Measurements from ENCODE around the gene ASCC3.

ASCC3 gene

GRCh38 chr6:100880853-100881706 lies at the start of gene ASCC3:
TSS of gene ASCC3 (minus strand) at chr6:100881329. CDS start at chr6:100867997, 13,332 bp downstream.
- TF ChIP-seq ZNF274 (IDR thresholded peaks at IDR 0.05; ENCODE audit: low read depth, low read length), result no peak

GRCh38 chr6:100925749-100926148 lies 44.6 kb upstream of the ASCC3 start:
- H3K4me3 ChIP-seq (ENCODE audit: low read length), result no peak overlapping the region
- no peak for TF ChIP-seq ZNF274 (IDR thresholded peaks at IDR 0.05; ENCODE audit: low read depth, low read length)

More at GRCh38 chr6:100880853-100881706, at the start of gene ASCC3:
- peak within 1 kb of the TSS; percentile 67 for H3K4me3 ChIP-seq (ENCODE audit: low read length)

GRCh38 chr6:100924534-100925227 lies 43.6 kb upstream of the ASCC3 start:
- TF ChIP-seq ZNF274 (IDR thresholded peaks at IDR 0.05; ENCODE audit: low read depth, low read length), result no peak
- H3K4me3 ChIP-seq (ENCODE audit: low read length), result no peak overlapping the region

GRCh38 chr6:100923481-100924165 lies 42.5 kb upstream of the ASCC3 start:
- TF ChIP-seq ZNF274 (IDR thresholded peaks at IDR 0.05; ENCODE audit: low read depth, low read length), result no peak
- no peak overlapping the region for H3K4me3 ChIP-seq (ENCODE audit: low read length)

- no peak for TF ChIP-seq ZNF274 (IDR thresholded peaks at IDR 0.05; ENCODE audit: low read depth, low read length)
- no peak overlapping the region for H3K4me3 ChIP-seq (ENCODE audit: low read length)
Observed at GRCh38 chr6:100920028-100920605, 39.0 kb upstream of the ASCC3 start.

- H3K4me3 ChIP-seq (ENCODE audit: low read length), result no peak overlapping the region
- TF ChIP-seq ZNF274 (IDR thresholded peaks at IDR 0.05; ENCODE audit: low read depth, low read length), result no peak
Observed at GRCh38 chr6:100918152-100918551, 37.0 kb upstream of the ASCC3 start.

- no peak for TF ChIP-seq ZNF274 (IDR thresholded peaks at IDR 0.05; ENCODE audit: low read depth, low read length)
- H3K4me3 ChIP-seq (ENCODE audit: low read length), result no peak overlapping the region
Observed at GRCh38 chr6:100915876-100916275, 34.7 kb upstream of the ASCC3 start.

GRCh38 chr6:100913400-100914276 lies 32.5 kb upstream of the ASCC3 start:
- TF ChIP-seq ZNF274 (IDR thresholded peaks at IDR 0.05; ENCODE audit: low read depth, low read length), result no peak
- no peak overlapping the region for H3K4me3 ChIP-seq (ENCODE audit: low read length)

- no peak overlapping the region for H3K4me3 ChIP-seq (ENCODE audit: low read length)
- TF ChIP-seq ZNF274 (IDR thresholded peaks at IDR 0.05; ENCODE audit: low read depth, low read length), result no peak
Observed at GRCh38 chr6:100906325-100906724, 25.2 kb upstream of the ASCC3 start.

- H3K4me3 ChIP-seq (ENCODE audit: low read length), result no peak overlapping the region
- no peak for TF ChIP-seq ZNF274 (IDR thresholded peaks at IDR 0.05; ENCODE audit: low read depth, low read length)
Observed at GRCh38 chr6:100905067-100905466, 23.9 kb upstream of the ASCC3 start.

- no peak overlapping the region for H3K4me3 ChIP-seq (ENCODE audit: low read length)
- no peak for TF ChIP-seq ZNF274 (IDR thresholded peaks at IDR 0.05; ENCODE audit: low read depth, low read length)
Observed at GRCh38 chr6:100904316-100904715, 23.2 kb upstream of the ASCC3 start.

- no peak overlapping the region for H3K4me3 ChIP-seq (ENCODE audit: low read length)
- no peak for TF ChIP-seq ZNF274 (IDR thresholded peaks at IDR 0.05; ENCODE audit: low read depth, low read length)
Observed at GRCh38 chr6:100901582-100901981, 20.5 kb upstream of the ASCC3 start.

GRCh38 chr6:100899202-100899601 lies 18.1 kb upstream of the ASCC3 start:
- TF ChIP-seq ZNF274 (IDR thresholded peaks at IDR 0.05; ENCODE audit: low read depth, low read length), result no peak
- H3K4me3 ChIP-seq (ENCODE audit: low read length), result no peak overlapping the region
